Measurements from ENCODE around the gene IL17C. TPM values are rescaled to one million over a fixed set of nuclear protein-coding genes. Genes with fewer than 3 reads are reported as not detected.

IL17C gene
- total RNA-seq, 1 donor from 2014 or later = not detected

DNA sequence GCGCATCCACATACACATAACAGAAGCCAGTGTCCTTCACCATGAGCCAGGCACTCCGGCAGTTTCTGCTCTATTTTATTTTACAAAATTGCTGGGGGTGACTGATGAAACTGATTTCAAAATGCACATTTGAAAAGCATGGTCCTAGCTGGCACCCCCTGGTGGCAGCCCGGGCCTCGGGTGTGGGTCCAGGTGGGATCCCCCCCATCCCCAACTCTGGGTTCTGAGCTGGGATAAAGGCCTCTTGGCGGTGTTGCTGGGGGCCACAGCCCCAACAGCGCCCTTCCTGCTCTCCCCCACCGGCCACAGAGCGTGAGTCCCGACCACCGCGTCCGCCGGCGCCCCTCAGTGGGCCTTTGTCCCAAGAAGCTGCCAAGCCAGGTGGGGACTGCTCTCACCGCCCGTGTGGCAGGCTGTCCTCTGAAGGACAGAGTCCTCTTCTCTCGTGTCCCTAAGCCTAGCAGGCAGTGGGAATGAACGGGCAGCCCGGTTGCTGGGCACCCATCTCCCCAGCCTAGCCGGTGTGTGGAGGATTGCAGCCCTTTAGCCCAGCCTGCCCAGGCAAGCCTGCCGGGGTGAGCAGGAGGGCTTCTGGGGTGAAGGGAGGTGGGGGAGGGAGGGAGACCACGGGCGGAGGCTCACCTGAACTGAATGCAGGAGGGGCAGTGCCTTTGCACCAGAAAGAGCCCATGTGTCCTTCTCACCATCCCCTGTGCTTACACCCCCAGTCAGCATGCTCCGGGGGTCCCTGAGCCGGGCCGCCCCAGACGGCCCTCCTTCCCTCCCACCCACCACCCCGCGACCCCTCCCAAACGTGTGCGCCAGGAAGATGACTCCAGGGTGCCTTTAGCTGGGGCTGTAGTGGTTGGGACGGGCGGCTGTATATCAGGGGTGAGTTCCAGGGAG, 47.0 kb downstream of the IL17C start:
- H3K27ac Mint-ChIP-seq (ENCODE audit: unreplicated experiment) = no peak overlapping the region
- H3K27me3 Mint-ChIP-seq (ENCODE audit: unreplicated experiment) = peaks cover 39% of the 10 kb centered on the region
- TF ChIP-seq, protein P1, sequence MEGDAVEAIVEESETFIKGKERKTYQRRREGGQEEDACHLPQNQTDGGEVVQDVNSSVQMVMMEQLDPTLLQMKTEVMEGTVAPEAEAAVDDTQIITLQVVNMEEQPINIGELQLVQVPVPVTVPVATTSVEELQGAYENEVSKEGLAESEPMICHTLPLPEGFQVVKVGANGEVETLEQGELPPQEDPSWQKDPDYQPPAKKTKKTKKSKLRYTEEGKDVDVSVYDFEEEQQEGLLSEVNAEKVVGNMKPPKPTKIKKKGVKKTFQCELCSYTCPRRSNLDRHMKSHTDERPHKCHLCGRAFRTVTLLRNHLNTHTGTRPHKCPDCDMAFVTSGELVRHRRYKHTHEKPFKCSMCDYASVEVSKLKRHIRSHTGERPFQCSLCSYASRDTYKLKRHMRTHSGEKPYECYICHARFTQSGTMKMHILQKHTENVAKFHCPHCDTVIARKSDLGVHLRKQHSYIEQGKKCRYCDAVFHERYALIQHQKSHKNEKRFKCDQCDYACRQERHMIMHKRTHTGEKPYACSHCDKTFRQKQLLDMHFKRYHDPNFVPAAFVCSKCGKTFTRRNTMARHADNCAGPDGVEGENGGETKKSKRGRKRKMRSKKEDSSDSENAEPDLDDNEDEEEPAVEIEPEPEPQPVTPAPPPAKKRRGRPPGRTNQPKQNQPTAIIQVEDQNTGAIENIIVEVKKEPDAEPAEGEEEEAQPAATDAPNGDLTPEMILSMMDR (IDR thresholded peaks at IDR 0.05) = peak; percentile 62
- no peak for DNase-seq (ENCODE audit: extremely low spot score, unreplicated experiment)
- peaks cover 2% of the 10 kb centered on the region for H3K4me1 Mint-ChIP-seq (ENCODE audit: unreplicated experiment)
- H3K4me3 Mint-ChIP-seq (ENCODE audit: unreplicated experiment) = no peak overlapping the region
- no peaks in the 10 kb centered on the region for H3K9me3 Mint-ChIP-seq (ENCODE audit: unreplicated experiment)
- no peaks in the 10 kb centered on the region for H3K36me3 Mint-ChIP-seq (ENCODE audit: unreplicated experiment)

DNA sequence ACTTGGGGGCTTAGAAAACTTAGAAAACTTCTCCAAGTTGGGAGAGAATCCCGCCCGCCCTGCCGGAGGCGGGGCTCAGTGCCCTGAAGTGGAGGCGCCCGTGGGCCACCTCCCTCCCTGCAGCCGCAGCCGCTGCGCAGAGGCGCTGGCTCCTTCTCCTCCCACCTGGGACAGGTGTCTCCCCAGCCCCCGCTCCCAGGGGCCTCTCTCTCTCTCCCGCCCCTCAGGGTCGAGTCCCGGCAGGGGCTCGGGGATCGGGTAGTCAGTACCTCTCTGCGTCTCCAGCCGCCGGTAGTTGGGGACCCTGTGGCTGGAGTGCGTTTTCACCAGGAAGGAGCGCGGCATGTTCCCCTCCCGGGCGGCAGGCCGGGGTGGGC, 47.7 kb downstream of the IL17C start:
- DNase-seq (ENCODE audit: extremely low spot score, unreplicated experiment) = no peak
- Mint-ChIP-seq H3K4me1 (ENCODE audit: unreplicated experiment) (peaks cover 2% of the 10 kb centered on the region), H3K27me3 (ENCODE audit: unreplicated experiment) (peaks cover 44% of the 10 kb centered on the region), H3K9me3 (ENCODE audit: unreplicated experiment) (no peaks in the 10 kb centered on the region), H3K4me3 (ENCODE audit: unreplicated experiment) (peak overlapping the region; percentile 61), H3K27ac (ENCODE audit: unreplicated experiment) (no peak overlapping the region), H3K36me3 (ENCODE audit: unreplicated experiment) (no peaks in the 10 kb centered on the region)
- TF ChIP-seq, protein P1 (IDR thresholded peaks at IDR 0.05) = no peak

DNA sequence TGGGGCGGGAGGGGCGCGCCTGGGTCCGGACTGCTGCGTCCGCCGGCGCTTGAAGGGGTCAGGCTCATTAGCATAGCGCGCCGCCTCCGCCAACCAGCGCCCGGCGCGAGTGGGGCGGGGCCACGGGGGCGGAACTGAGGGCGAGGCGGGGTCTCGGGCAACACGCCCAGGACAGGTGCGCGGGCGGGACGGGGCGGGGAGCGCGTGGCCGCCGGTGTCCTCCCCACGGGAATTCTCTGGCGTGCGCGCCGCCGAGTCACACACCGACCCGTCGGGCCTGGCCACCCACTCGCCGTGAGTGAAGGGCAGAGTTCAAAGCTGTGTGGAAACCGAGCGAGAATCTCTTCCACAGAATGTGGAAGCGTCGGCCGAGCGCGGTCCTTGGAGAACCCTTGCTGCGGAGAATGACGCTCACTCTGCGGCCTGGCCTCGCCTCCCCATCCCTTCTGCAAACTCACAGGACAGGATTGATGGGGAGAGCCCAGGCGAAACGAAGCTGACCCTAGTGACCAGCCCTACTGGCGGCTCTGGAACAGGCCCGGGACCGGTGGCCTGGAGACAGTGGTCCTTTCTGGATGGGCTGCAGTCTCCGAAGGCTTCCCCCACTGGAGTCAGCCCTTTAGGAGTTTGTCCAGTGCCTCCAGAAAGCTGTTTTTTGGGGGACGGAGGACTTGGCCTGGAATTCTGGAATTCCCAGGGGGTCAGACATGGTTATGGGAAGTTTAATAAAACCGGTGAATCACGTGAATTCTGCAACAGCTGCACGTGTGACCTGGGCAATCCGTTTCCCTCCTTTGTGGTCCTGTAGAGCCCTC, 48.3 kb downstream of the IL17C start, which contains the start of gene SNAI3:
Gene SNAI3 (minus strand): TSS at position 69 of the 815 bp plus-strand sequence. CDS start 101 bp downstream, outside the sequence.
- H3K27me3 Mint-ChIP-seq (ENCODE audit: unreplicated experiment) = peaks cover 44% of the 10 kb centered on the region
- H3K27ac Mint-ChIP-seq (ENCODE audit: unreplicated experiment) = no peak within 1 kb of the TSS
- H3K36me3 Mint-ChIP-seq (ENCODE audit: unreplicated experiment) = no peaks in the 10 kb centered on the region
- H3K4me3 Mint-ChIP-seq (ENCODE audit: unreplicated experiment) = peak within 1 kb of the TSS; percentile 61
- no peaks in the 10 kb centered on the region for H3K9me3 Mint-ChIP-seq (ENCODE audit: unreplicated experiment)
- H3K4me1 Mint-ChIP-seq (ENCODE audit: unreplicated experiment) = peaks cover 2% of the 10 kb centered on the region
- TF ChIP-seq, protein P1 (IDR thresholded peaks at IDR 0.05) = no peak
- DNase-seq (ENCODE audit: extremely low spot score, unreplicated experiment) = no peak

DNA sequence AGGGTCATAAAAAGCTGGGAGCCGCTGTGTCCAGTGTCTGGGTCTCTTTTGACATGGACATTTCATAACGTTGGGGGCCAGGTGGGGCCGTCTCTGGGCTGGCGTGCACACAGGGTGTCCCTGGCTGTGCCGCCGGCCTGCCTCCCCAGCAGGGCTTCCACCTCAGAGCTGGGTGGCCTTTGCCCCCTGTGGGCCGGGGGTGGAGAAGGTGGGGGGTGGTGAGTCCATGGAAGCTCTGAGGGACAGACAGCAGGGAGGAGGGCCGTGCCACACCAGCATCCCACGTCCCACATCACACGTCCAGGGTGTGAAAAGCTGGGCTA, 48.8 kb downstream of the IL17C start:
- no peak for DNase-seq (ENCODE audit: extremely low spot score, unreplicated experiment)
- peaks cover 44% of the 10 kb centered on the region for H3K27me3 Mint-ChIP-seq (ENCODE audit: unreplicated experiment)
- no peak overlapping the region for H3K4me3 Mint-ChIP-seq (ENCODE audit: unreplicated experiment)
- H3K4me1 Mint-ChIP-seq (ENCODE audit: unreplicated experiment) = peaks cover 2% of the 10 kb centered on the region
- TF ChIP-seq, protein P1 (IDR thresholded peaks at IDR 0.05) = no peak
- no peaks in the 10 kb centered on the region for H3K36me3 Mint-ChIP-seq (ENCODE audit: unreplicated experiment)
- H3K9me3 Mint-ChIP-seq (ENCODE audit: unreplicated experiment) = no peaks in the 10 kb centered on the region
- H3K27ac Mint-ChIP-seq (ENCODE audit: unreplicated experiment) = no peak overlapping the region

DNA sequence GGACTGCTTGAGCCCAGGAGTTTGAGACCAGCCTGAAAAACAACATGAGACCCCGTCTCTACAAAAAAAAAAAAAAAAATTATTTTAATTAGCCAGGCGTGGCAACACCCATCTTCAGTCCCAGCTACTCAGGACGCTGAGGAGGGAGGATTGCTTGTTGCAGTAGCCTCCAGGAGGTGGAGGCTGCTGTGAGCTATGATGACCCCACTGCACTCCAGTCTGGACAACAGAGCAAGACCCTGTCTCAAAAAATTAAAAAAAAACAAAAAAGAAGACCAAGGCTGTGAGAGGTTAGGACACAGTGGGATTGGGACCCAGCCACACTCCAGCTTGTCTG, 49.3 kb downstream of the IL17C start:
- Mint-ChIP-seq H3K27me3 (ENCODE audit: unreplicated experiment) (peaks cover 42% of the 10 kb centered on the region), H3K27ac (ENCODE audit: unreplicated experiment) (no peak overlapping the region), H3K36me3 (ENCODE audit: unreplicated experiment) (no peaks in the 10 kb centered on the region), H3K4me1 (ENCODE audit: unreplicated experiment) (peaks cover 2% of the 10 kb centered on the region), H3K9me3 (ENCODE audit: unreplicated experiment) (no peaks in the 10 kb centered on the region), H3K4me3 (ENCODE audit: unreplicated experiment) (no peak overlapping the region)
- no peak for DNase-seq (ENCODE audit: extremely low spot score, unreplicated experiment)
- TF ChIP-seq, protein P1 (IDR thresholded peaks at IDR 0.05) = no peak

Data from osteocyte (in vitro differentiated cells).